T-helper 1 cell treated with Interleukin-12 subunit alpha and Interleukin-12 subunit beta and Interleukin-4 antibody, amounts not matched to agents 30 ng/mL and 1 ng/mL, for 36 hours (primary cell): ENCODE data around the gene SPTSSB. TPM values are rescaled to one million over a fixed set of nuclear protein-coding genes. Genes with fewer than 3 reads are reported as not detected.

Experiments used
- intact Hi-C: fragments of 100-400 bp; cut with micrococcal nuclease; formaldehyde crosslinking; loops from one replicate; pipeline ENCODE4 v1.15.1; 2024
- total RNA-seq: library from RNA; stranded (reverse); gene quantifications from 2 replicates; pipeline ENCODE4 v1.2.3, GENCODE V29; 2022

SPTSSB gene
- total RNA-seq, 1 donor from 2014 or later: not detected

DNA sequence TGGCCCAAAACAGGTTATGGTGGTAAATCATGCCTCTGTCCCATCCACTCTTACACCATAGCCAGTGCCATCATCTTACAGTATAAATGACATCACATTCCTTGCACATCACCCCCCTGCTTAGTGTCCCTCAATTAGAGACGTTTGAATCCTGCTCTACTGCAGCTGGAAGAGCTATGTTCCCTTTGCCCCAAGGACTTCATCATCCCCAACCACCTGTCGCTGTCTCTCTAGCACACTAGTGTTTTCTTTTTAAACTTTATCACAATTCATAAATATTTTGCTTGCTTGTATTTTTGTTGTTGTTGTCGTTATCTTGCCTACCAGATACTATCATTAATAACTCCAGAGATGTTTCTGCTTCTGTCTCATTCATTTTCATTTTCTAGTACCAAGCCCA, 28.7 kb downstream of the SPTSSB start:
- intact Hi-C loops: no loop called here

DNA sequence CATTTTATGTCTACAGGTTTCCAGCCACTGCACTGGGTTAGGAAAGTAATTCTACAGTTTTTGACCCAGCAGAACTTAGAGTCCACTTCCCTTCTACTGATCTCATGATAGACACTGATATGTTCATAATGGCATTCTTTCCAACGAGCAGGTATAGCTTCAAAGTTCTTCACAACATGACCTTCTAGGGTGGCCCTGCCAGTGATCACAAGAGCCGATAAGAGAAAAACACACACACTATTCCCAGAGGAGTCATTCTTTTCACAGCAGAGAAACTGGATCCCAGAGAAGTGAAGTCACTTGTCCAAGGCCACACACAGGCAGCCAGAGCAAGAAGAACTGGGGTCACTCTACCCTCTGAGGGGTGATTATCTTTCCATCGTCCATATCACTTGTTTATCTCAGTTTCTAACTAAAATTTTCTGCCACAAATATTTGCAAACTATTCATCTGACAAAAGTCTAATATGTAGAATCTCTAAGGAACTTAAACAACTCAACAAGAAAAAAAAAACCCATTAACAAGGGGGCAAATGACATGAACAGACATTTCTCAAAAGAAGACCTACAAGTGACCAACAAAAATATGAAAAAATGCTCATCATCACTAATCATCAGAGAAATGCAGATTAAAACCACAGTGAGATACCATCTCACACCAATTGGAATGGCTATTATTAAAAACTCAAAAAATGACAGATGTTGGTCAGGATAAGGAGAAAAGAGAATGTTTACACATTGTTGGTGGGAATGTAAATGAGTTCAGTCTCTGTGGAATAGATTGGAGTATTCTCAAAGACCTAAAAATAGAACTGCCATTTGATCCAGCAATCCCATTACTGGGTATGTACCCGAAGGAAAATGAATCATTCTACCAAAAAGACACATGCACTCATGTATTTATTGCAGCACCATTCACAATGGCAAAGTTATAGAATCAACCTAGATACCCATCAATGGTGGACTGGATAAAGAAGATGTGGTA, 31.5 kb downstream of the SPTSSB start:
- intact Hi-C loops: no loop called here

DNA sequence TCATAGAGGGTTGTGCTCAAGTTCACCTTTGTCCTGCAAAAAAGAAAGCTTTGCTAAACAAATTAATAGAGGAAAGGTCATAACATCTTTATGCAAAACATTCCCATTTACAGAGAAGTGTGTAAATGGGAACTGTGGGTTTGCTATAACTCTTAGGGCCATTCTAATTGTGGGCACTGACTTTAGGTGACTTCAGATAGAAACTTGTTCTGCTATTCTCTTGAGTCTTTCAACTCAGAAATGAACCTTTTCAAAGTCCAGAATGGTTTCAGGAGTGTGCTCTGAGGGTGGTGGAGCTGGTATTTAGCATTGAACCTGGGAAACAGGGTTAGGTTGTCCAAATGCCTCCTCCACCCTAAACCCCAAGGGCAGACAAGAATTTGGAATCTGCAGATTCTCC, 34.0 kb downstream of the SPTSSB start:
- intact Hi-C loops: no loop called here

- intact Hi-C loops: no loop called here
Observed at GRCh38 chr3:161336661-161337060, 34.7 kb downstream of the SPTSSB start.

DNA sequence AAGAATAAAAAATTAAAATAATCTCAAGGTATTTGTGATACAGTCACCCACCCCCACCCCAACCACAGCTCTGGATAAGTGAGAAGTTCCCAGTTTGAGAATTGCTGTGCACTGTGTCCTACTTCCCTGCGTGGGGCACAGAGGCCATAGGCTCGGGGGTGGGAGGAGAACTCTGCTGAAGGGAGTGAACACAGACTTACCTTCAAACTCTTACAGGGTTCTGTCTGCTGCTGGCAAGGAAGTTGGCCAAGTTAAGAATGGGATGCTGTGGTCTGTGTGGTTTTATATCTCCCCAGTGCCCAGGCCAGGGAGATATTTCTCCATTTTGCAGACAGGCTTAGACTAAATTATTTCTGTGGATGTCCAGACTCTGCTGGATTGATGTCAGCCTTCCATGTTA, 37.6 kb downstream of the SPTSSB start:
- intact Hi-C loops: no loop called here

DNA sequence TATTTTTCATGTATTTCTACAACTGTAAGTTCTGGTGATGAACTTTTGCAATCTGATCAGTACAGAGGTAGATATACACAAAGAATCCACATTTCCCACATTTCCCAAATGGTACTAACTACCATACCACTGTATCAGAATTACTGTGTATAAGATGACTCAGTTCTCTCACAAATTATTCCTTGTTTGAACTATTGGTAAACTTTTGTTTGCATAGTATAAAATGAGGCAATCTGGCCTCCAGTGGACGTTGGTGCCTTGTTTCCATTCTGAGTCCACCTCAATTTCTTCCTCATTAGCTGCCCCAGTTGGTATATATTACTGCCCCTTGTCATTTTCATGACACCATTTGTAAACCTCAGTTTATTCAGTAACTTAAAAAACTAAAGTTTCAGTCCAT, 38.5 kb downstream of the SPTSSB start:
- intact Hi-C loops: no loop called here

DNA sequence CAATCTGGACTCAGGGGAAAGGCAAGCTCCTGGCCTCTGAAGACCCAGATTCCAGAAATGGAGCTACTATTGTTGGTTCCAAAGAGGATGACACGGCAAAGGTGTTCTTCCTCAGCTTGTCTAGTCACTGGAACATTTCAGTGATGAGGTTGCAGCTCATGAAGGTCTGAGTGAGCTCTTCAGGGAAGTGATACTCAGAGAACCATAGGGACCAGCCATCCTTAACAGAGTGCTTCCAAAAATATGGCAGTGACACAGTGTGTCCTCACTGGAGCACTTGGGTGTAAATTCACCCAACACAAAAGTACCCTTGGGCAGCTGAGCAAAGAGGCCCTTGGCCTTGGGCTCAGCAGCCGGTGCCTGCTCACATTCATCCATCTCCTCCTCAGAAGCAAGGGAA, 46.3 kb downstream of the SPTSSB start:
- intact Hi-C loops: no loop called here

GRCh38 chr3:161323926-161324621, 47.2 kb downstream of the SPTSSB start:
- intact Hi-C loops: no loop called here

DNA sequence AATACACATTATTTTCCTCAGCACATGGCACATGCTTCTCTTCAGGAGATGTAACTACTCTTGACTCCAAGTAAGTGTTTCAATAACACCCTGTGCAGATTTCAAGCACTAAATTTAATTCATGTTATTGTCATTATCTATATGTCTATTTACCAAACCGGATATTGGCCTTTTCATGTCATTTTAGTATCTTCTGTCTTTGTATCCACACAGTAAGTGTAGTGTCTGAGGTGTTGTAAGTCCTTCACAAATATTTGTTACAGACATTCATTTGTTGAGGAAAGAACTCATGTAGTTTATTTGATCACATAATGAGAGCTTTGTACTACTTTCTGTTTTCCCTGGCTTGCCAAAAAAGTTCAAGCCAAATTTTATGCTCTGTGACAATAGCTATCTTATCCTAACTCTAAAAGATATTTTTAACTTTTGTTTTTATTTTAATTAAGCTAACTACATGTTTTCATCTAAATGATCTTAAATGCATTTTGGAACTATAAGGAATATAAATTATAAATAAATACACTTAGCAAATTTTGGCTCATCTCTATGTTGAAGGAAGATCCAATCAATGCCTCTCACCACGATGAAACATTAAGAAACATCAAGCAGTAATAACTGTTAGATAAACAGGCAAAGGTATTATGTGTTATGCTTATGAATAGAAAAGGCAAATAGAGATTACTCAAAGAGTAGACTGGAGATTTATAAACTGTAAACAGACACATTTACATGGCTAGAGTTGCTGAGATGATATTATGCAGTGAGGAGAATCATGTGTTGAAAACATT, 48.3 kb downstream of the SPTSSB start:
- intact Hi-C loops: no loop called here

DNA sequence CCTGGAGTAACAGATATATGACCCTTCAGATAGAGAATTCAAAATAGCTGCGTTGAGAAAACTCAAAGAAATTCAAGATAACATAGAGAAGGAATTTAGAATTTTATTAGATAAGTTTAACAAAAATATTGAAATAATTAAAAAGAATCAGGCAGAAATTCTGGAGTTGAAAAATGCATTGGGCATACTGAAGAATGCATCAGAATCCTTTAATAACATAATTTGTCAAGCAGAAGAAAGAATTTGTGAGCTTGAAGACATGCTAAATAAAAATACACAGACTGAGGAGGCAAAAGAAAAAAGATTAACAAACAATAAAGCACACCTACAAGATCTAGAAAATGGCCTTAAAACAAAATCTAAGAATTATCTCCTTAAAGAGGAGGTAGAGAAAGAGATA, 50.5 kb downstream of the SPTSSB start:
- intact Hi-C loops: no loop called here

DNA sequence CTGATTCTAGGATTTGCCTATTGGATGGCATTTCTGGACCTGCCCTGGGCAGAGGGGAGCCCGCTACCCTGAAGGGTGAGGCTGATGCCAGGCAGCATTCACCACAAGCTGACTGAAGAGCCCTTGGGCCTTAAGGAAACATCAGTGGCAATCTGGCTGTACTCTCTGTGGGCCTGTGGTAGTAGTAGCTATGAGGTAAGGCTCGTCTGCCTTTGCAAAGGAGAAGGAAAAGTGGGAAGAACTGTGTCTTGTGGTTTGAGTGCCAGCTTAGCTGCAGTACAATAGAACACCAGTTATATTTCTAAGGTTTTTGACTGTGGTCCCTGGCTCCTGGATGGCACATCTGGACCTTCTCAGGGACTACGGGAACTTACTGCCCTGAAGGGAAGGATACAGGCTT, 51.5 kb downstream of the SPTSSB start:
- intact Hi-C loops: no loop called here

GRCh38 chr3:161317077-161317476, 54.2 kb downstream of the SPTSSB start:
- intact Hi-C loops: no loop called here

DNA sequence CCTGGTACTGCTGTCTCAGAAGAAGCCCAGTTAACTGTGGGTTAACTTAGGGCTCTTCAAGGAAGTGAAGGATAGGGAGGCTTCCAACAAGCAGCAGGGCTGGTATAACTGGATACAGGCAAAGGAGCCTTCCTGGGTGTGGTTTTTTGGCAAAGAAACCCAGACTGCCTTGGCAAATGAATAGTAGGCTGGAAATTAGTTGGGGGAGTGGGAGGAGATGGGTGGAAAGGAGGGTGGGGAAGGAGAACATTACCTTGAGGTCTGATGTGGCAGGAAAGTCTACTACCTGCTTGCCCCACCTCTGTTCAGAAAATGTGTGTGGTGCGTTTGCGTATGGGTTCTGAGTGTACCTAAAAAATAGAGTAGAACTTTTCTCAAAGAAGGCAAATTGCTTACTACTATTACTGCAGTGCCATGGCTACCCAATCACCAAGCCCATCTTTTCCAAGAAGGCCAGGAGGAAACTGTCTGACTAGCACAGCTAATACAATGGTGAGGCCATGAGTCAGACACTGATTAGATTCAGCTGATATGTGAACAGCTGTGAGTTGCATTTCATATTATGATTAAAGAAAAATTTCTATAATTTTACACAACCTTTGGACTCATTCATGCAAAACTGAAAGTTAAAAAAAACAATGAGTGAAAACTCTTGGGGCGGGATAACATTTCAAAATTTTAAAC, 55.2 kb downstream of the SPTSSB start:
- intact Hi-C loops: no loop called here

GRCh38 chr3:161314836-161315395, 56.4 kb downstream of the SPTSSB start:
- intact Hi-C loops: no loop called here

DNA sequence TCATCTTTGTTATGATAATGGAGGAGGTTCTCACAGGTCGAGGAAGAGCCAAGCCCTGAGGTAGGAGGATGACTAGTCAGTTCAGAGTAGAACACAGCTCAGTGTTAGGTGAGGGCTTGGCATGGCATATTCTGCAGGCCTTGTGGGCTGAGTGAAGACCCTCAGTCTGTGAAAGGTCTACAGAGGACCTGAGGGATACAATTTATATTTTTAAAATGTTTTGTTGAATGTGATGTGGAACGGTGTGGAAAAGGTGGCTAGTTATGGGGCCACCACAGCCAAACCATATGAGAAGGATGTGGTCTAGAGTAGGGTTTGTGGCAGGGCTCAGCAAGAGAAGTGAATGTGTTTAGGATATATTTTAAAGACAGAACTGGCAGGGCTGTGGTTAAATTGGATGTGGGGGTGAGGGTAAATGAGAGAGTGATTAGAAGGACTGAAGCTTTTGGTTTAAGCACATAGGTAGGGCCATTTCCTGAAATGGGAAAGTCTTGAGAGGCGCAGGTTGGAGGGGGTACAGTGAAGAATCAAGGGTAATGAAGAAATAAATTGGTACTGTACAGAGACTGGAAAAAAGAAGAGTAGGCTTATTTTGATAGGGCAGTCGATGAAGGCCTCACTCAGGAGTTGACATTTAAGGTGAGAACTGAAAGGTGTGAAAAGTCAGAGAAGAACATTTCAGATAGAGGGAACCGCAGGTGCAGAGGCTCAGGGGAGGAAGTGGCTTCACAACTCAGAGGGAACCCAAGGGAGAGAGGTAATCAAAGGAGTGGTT, 60.5 kb downstream of the SPTSSB start:
- intact Hi-C loops: loop anchor here (1.0 to 2.0 kb wide), 6 partner anchors 84 to 862 kb away; partner anchors contain the start of genes KPNA4, NMD3 and TRIM59

DNA sequence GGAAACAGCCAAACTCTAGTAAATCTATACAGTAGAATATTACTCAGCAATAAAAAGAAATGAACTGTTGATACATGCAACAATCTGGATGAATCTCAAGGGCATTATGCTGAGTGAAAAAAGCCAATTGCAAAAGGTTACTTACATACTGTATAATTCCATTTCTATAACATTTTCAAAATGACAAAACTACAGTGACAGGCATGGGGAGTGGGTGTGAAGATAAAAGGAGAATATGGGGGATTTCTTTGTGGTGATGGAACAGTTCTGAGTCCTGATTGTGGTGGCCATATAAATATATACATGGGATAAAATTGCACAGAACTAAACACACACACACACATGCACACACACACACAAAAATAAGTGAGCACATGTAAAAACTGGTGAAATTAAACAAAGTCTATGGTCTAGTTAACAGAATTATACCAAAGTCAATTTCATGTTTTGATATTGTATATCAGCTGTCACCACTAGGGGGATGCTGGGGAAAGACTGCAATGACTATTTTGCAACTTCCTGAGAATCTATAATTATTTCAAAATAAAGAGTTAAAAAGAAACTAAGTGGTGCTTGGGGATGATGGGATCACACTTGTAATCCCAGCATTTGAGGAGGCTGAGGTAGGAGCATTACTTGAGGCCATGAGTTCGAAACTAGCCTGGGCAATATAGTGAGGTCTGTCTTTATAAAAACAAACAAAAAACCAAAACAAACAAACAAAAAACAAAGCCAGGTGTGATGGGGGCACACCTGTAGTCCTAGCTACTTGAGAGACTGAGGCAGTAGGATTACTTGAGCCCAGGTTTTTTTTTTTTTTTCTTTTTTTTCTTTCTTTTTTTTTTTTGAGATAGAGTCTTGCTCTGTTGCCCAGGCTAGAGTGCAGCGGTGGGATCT, 66.0 kb downstream of the SPTSSB start:
- intact Hi-C loops: loop anchor here (1.0 kb wide), 1 partner anchor 119 kb away; no protein-coding TSS in a partner anchor

GRCh38 chr3:161296814-161297213, 74.5 kb downstream of the SPTSSB start:
- intact Hi-C loops: no loop called here

GRCh38 chr3:161295325-161295724, 76.0 kb downstream of the SPTSSB start:
- intact Hi-C loops: no loop called here
